ENCODE measurements around the gene RING1. TPM values are rescaled to one million over a fixed set of nuclear protein-coding genes. Genes with fewer than 3 reads are reported as not detected.

RING1 gene
- total and polyA plus RNA-seq, 2 experiments from 2014 or later: 25.6 to 32.5 TPM

GRCh38 chr6:33259032-33259431 is 50.7 kb downstream of the RING1 start:
- WGBS (ENCODE audit: low lambda C conversion rate, missing lambda C conversion rate): 71% methylated on average over 5 of the region's 5 CpGs
- no peaks in the 10 kb centered on the region for H3K4me1 ChIP-seq (ENCODE audit: insufficient read depth)
- H3K4me2 ChIP-seq: no peak overlapping the region
- H3K9me2 ChIP-seq (replicated peaks; ENCODE audit: insufficient read depth): no peaks in the 10 kb centered on the region
- H3K79me2 ChIP-seq: no peaks in the 10 kb centered on the region
- H3K27me3 ChIP-seq: no peaks in the 10 kb centered on the region
- no peaks in the 10 kb centered on the region for H3K9me3 ChIP-seq (ENCODE audit: low read depth)
- no peak overlapping the region for H3K27ac ChIP-seq
- H3K4me3 ChIP-seq: no peak overlapping the region
- H4K20me1 ChIP-seq (ENCODE audit: insufficient read depth, poor library complexity, severe bottlenecking): no peaks in the 10 kb centered on the region
- no peak for TF ChIP-seq EZH2phosphoT487 (IDR thresholded peaks at IDR 0.05; ENCODE audit: low read depth, severe bottlenecking, unreplicated experiment)
- no peak for TF ChIP-seq CTCF (IDR thresholded peaks at IDR 0.05; ENCODE audit: poor library complexity)
- no peak for TF ChIP-seq EZH2 (IDR thresholded peaks at IDR 0.05; ENCODE audit: borderline replicate concordance)
- H2AFZ ChIP-seq: no peak overlapping the region
- no peaks in the 10 kb centered on the region for H3K36me3 ChIP-seq (replicated peaks; ENCODE audit: insufficient read depth, low read depth)
- no peak for DNase-seq (ENCODE audit: low spot score)

MicroRNAs within 50 kb of the gene (microRNA counts, 767-probe panel; counts per million panel counts)
- not detected for microRNA hsa-miR-219-1-3p
- microRNA hsa-miR-219-5p: not detected

Small RNAs within 50 kb of the gene (microRNA-seq; reads per million reads assigned to microRNA genes)
- gene MIR219A1: 6.3 reads per million, percentile 15 among the genes with 10 or more reads in this experiment

Small RNAs within 50 kb of the gene (small RNA-seq; reads per million reads assigned to genes)
- gene MIR219A1: 2.2 reads per million, percentile 88 among the genes with 10 or more reads in this experiment
- not detected for gene RNY4P10

Other genes starting within 250 kb of the RING1 start
- gene BRD2, start 239.9 kb upstream of the RING1 start, total RNA-seq: 132 and 133 TPM in 2 replicates
- 106 and 118 TPM in 2 replicates for gene BRD2, start 239.9 kb upstream of the RING1 start, polyA plus RNA-seq
- 1.4 and 2.0 TPM in 2 replicates for gene HLA-DOA, start 198.9 kb upstream of the RING1 start, total RNA-seq
- gene HLA-DOA, start 198.9 kb upstream of the RING1 start, polyA plus RNA-seq: 0.79 and 0.83 TPM in 2 replicates
- 2.6 and 5.3 TPM in 2 replicates for gene HLA-DPA1, start 134.9 kb upstream of the RING1 start, total RNA-seq
- 1.7 and 4.7 TPM in 2 replicates for gene HLA-DPA1, start 134.9 kb upstream of the RING1 start, polyA plus RNA-seq
- 18.0 and 22.1 TPM in 2 replicates for gene HLA-DPB1, start 132.5 kb upstream of the RING1 start, total RNA-seq
- 12.4 and 16.0 TPM in 2 replicates for gene HLA-DPB1, start 132.5 kb upstream of the RING1 start, polyA plus RNA-seq
- gene COL11A2, start 16.0 kb upstream of the RING1 start, total RNA-seq: 2.5 and 3.0 TPM in 2 replicates
- 4.2 and 4.7 TPM in 2 replicates for gene COL11A2, start 16.0 kb upstream of the RING1 start, polyA plus RNA-seq
- 14.2 and 17.0 TPM in 2 replicates for gene RXRB, start 7.8 kb upstream of the RING1 start, total RNA-seq
- gene RXRB, start 7.8 kb upstream of the RING1 start, polyA plus RNA-seq: 24.6 and 29.8 TPM in 2 replicates
- gene SLC39A7, start 7.6 kb upstream of the RING1 start, total RNA-seq: 118 and 130 TPM in 2 replicates
- gene SLC39A7, start 7.6 kb upstream of the RING1 start, polyA plus RNA-seq: 46.4 and 55.0 TPM in 2 replicates
- 6.0 and 7.8 TPM in 2 replicates for gene HSD17B8, start 3.8 kb upstream of the RING1 start, total RNA-seq
- gene HSD17B8, start 3.8 kb upstream of the RING1 start, polyA plus RNA-seq: 11.1 and 12.9 TPM in 2 replicates
- 28.8 and 43.2 TPM in 2 replicates for gene VPS52, start 63.4 kb downstream of the RING1 start, total RNA-seq
- 42.5 and 48.3 TPM in 2 replicates for gene VPS52, start 63.4 kb downstream of the RING1 start, polyA plus RNA-seq
- gene RPS18, start 63.6 kb downstream of the RING1 start, total RNA-seq: 3,293 and 3,728 TPM in 2 replicates
- gene RPS18, start 63.6 kb downstream of the RING1 start, polyA plus RNA-seq: 1,497 and 1,517 TPM in 2 replicates
- 2.0 and 5.2 TPM in 2 replicates for gene B3GALT4, start 68.6 kb downstream of the RING1 start, total RNA-seq
- gene B3GALT4, start 68.6 kb downstream of the RING1 start, polyA plus RNA-seq: 5.7 and 8.1 TPM in 2 replicates
- gene WDR46, start 80.7 kb downstream of the RING1 start, total RNA-seq: 46.6 and 51.1 TPM in 2 replicates
- gene WDR46, start 80.7 kb downstream of the RING1 start, polyA plus RNA-seq: 70.1 and 84.2 TPM in 2 replicates
- gene PFDN6, start 81.1 kb downstream of the RING1 start, total RNA-seq: 43.9 and 52.7 TPM in 2 replicates
- gene PFDN6, start 81.1 kb downstream of the RING1 start, polyA plus RNA-seq: 19.5 and 27.2 TPM in 2 replicates
- gene RGL2, start 90.4 kb downstream of the RING1 start, total RNA-seq: 57.4 and 63.3 TPM in 2 replicates
- 82.1 and 89.3 TPM in 2 replicates for gene RGL2, start 90.4 kb downstream of the RING1 start, polyA plus RNA-seq
- 39.1 and 59.3 TPM in 2 replicates for gene TAPBP, start 105.6 kb downstream of the RING1 start, total RNA-seq
- gene TAPBP, start 105.6 kb downstream of the RING1 start, polyA plus RNA-seq: 108 and 116 TPM in 2 replicates
- gene ZBTB22, start 109.2 kb downstream of the RING1 start, total RNA-seq: 21.6 and 23.4 TPM in 2 replicates
- gene ZBTB22, start 109.2 kb downstream of the RING1 start, polyA plus RNA-seq: 23.2 and 23.8 TPM in 2 replicates
- gene DAXX, start 114.5 kb downstream of the RING1 start, total RNA-seq: 26.4 and 31.0 TPM in 2 replicates
- gene DAXX, start 114.5 kb downstream of the RING1 start, polyA plus RNA-seq: 28.4 and 35.3 TPM in 2 replicates
- gene KIFC1, start 183.3 kb downstream of the RING1 start, total RNA-seq: 6.9 and 12.7 TPM in 2 replicates
- gene KIFC1, start 183.3 kb downstream of the RING1 start, polyA plus RNA-seq: 6.1 and 6.6 TPM in 2 replicates
- gene PHF1, start 202.5 kb downstream of the RING1 start, total RNA-seq: 37.2 and 44.4 TPM in 2 replicates
- 42.4 and 53.0 TPM in 2 replicates for gene PHF1, start 202.5 kb downstream of the RING1 start, polyA plus RNA-seq
- gene CUTA, start 209.6 kb downstream of the RING1 start, total RNA-seq: 121 and 150 TPM in 2 replicates
- 349 and 357 TPM in 2 replicates for gene CUTA, start 209.6 kb downstream of the RING1 start, polyA plus RNA-seq
- 5.3 and 6.6 TPM in 2 replicates for gene SYNGAP1, start 211.6 kb downstream of the RING1 start, total RNA-seq
- 4.9 and 5.7 TPM in 2 replicates for gene SYNGAP1, start 211.6 kb downstream of the RING1 start, polyA plus RNA-seq
- gene ZBTB9, start 246.1 kb downstream of the RING1 start, total RNA-seq: 5.1 and 6.2 TPM in 2 replicates
- gene ZBTB9, start 246.1 kb downstream of the RING1 start, polyA plus RNA-seq: 5.0 and 6.7 TPM in 2 replicates